Measurements from ENCODE around the gene LRIG1. TPM values are rescaled to one million over a fixed set of nuclear protein-coding genes. Genes with fewer than 3 reads are reported as not detected.

Gene LRIG1
- total and polyA plus RNA-seq, 2 of the 8 experiments (the other 6 are each of a cell fraction or from before 2014, with no cell fraction given), result 78.1 to 88.7 TPM

GRCh38 chr3:66397745-66398144 is 103.1 kb downstream of the LRIG1 start (continued):
- no peak for TF ChIP-seq ATF2 (IDR thresholded peaks at IDR 0.05; ENCODE audit: low read length)
- no peak for TF ChIP-seq GTF2F1 (IDR thresholded peaks at IDR 0.05; ENCODE audit: borderline replicate concordance, low read depth, low read length)
- no peak for TF ChIP-seq CHD1 (IDR thresholded peaks at IDR 0.05; ENCODE audit: low read depth, low read length)
- TF ChIP-seq CREB1 (IDR thresholded peaks at IDR 0.05), result no peak
- no peak for TF ChIP-seq SIN3A (conservative IDR thresholded peaks at IDR 0.05 in 1 of 2, IDR thresholded peaks at IDR 0.05 in 1 of 2; ENCODE audit: low read depth in 1 of 2, low read length in 2 of 2)
- TF ChIP-seq SIRT6 (IDR thresholded peaks at IDR 0.05; ENCODE audit: low read length), result no peak
